Hepatocyte (in vitro differentiated cells): ENCODE data around the gene ZFP36L1.

Source experiments
- EZH2 ChIP-seq: fragments of 200-600 bp; sonication (generic); IDR thresholded peaks from 2 replicates; pipeline ENCODE4 v1.6.1; 2016; ENCODE audit warnings: antibody characterized with exemption, mild to moderate bottlenecking, borderline replicate concordance
- EZH2phosphoT487 ChIP-seq: fragments of 200-600 bp; sonication (generic); IDR thresholded peaks from one replicate; pipeline ENCODE4 v1.6.1; 2018; ENCODE audit warnings: antibody characterized with exemption, mild to moderate bottlenecking, low read depth, moderate library complexity; ENCODE audit not compliant: unreplicated experiment, severe bottlenecking
- TF ChIP-seq, protein P1 (sequence below): fragments of 200-600 bp; sonication (generic); IDR thresholded peaks from 2 replicates; pipeline ENCODE4 v1.5.1; 2016; ENCODE audit warnings: antibody characterized with exemption, mild to moderate bottlenecking; ENCODE audit not compliant: poor library complexity

DNA sequence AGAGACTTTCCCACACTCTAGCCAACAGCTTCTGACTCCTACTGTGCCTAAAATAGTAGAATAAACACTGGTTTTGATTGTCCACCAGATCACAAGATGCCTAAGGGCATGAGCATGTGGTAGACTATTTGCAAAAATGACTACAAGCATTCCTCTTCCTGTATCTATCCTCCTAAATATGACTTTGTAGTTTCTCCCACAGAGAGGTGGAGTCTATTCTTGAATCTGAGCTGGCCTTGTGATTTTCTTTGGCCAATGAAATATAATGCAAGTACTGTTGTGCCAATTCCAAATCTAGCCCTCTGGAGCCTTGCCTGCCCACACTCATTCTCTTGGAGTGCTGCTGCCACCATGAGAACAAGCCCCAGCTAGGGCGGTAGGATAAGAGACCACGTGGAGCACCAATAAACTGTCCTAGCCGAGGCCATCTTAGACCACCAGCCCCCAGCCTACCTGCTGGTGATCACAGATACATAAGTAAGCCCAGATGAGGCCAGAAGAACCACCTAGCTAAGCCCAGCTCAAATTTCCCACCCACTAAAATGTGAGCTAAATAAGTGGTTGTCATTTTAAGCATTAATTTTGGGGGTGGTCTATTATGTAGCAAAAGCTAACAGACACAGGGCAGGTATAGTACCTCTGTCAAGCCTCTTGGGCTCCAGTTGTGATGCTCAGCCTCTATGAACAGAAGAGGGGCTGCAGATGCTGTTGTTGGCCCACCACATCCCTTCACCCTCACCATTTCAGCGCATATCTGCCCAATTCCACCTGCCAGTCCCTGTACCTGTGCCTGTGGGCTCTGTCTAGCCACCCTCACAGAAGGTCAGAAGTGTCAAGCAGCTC lies 17.9 kb downstream of the ZFP36L1 start:
- TF ChIP-seq, protein P1, sequence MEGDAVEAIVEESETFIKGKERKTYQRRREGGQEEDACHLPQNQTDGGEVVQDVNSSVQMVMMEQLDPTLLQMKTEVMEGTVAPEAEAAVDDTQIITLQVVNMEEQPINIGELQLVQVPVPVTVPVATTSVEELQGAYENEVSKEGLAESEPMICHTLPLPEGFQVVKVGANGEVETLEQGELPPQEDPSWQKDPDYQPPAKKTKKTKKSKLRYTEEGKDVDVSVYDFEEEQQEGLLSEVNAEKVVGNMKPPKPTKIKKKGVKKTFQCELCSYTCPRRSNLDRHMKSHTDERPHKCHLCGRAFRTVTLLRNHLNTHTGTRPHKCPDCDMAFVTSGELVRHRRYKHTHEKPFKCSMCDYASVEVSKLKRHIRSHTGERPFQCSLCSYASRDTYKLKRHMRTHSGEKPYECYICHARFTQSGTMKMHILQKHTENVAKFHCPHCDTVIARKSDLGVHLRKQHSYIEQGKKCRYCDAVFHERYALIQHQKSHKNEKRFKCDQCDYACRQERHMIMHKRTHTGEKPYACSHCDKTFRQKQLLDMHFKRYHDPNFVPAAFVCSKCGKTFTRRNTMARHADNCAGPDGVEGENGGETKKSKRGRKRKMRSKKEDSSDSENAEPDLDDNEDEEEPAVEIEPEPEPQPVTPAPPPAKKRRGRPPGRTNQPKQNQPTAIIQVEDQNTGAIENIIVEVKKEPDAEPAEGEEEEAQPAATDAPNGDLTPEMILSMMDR: no peak
- TF ChIP-seq EZH2 (no peak), EZH2phosphoT487 (no peak)
